Measurements from ENCODE around the gene PHF1. TPM values are rescaled to one million over a fixed set of nuclear protein-coding genes. Genes with fewer than 3 reads are reported as not detected.

The PHF1 gene
- total RNA-seq, 4 donors from 2014 or later, result 63.3 to 101 (median 83.3) TPM

DNA sequence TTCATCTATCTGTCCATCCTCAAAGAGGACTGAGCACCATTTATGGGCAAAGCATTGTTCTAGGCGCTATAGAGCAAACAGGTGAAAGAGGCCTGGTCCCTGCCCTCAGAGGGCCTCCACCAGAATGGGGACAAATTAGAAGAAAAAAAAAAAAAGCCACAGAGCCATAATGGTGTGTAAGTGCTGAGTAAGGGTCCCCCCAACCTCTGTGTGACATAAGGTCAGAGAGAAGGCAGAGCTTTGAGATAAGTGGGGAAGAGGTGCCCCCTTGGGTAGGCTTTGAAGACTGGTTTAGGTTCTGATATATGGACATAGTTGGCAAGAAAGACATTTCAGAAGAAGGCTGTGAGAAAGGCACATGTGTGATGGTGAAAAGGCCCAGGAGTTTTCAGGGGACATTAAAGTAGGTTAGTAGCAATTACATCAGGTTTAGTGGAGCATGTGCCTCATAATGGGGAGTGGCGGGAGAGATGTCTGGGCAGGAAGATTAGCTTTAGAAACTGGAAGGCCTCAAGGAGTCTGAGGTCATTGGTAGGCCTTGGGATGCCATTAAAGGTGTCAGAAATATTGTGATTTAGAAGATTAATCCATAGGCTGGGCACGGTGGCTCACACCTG lies 28.3 kb downstream of the PHF1 start:
- H3K4me3 ChIP-seq, result no peak overlapping the region
- no peaks in the 10 kb centered on the region for H3K4me1 ChIP-seq
- H3K36me3 ChIP-seq, result peaks cover 4 to 89% (median 11%) of the 10 kb centered on the region in 3 donors
- 94 to 96% methylated on average over 3 of the region's 3 CpGs for WGBS, 2 donors
- H3K27me3 ChIP-seq, result no peaks in the 10 kb centered on the region
- H3K27ac ChIP-seq, result no peak overlapping the region
- no peak for TF ChIP-seq EP300 (IDR thresholded peaks at IDR 0.05)
- TF ChIP-seq POLR2A (IDR thresholded peaks at IDR 0.05), result no peak
- TF ChIP-seq, protein P1, sequence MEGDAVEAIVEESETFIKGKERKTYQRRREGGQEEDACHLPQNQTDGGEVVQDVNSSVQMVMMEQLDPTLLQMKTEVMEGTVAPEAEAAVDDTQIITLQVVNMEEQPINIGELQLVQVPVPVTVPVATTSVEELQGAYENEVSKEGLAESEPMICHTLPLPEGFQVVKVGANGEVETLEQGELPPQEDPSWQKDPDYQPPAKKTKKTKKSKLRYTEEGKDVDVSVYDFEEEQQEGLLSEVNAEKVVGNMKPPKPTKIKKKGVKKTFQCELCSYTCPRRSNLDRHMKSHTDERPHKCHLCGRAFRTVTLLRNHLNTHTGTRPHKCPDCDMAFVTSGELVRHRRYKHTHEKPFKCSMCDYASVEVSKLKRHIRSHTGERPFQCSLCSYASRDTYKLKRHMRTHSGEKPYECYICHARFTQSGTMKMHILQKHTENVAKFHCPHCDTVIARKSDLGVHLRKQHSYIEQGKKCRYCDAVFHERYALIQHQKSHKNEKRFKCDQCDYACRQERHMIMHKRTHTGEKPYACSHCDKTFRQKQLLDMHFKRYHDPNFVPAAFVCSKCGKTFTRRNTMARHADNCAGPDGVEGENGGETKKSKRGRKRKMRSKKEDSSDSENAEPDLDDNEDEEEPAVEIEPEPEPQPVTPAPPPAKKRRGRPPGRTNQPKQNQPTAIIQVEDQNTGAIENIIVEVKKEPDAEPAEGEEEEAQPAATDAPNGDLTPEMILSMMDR (IDR thresholded peaks at IDR 0.05), result no peak
- H3K9me3 ChIP-seq, result no peaks in the 10 kb centered on the region
- DNase-seq (ENCODE audit: low spot score in 2 of 2), result no peak

DNA sequence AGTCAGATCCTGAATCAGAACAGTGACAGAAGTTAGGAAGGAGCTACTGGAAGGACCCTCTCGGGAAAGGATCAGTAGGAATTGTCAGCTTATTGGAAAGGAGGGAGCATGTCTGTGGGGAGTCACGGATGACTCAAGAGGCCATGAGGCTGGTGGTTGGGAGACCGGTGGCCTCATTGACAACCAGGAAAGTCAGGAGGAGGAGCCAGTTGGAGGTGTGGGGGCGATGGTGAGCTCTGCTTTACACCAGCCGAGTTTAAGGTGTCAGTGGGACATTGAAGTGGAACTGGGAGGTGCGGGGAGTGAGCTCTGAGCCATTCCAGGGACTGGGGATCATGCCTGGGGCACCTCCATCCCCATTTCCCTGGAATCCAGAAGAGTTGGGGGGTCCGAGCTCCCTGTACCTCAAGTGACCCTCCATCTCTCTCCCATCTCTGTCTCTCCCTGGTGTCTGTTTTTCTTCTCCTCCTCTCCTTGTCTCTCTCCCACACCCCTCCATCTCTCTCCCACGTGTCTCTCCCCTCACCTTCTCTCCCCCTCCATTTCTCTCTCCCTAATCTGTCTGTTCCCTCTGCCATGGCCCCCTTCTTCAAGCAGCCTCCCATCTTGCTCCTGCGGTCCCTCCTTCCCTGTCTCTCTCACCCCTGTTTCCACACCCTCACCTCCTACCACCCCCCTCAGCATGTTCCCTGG lies 29.3 kb downstream of the PHF1 start:
- TF ChIP-seq EP300 (IDR thresholded peaks at IDR 0.05) (no peak), POLR2A (IDR thresholded peaks at IDR 0.05) (no peak)
- TF ChIP-seq, protein P1 (IDR thresholded peaks at IDR 0.05), result no peak
- DNase-seq (ENCODE audit: low spot score in 2 of 2), result no peak
- WGBS, 2 donors, result 64 to 72% methylated on average over 9 of the region's 9 CpGs

DNA sequence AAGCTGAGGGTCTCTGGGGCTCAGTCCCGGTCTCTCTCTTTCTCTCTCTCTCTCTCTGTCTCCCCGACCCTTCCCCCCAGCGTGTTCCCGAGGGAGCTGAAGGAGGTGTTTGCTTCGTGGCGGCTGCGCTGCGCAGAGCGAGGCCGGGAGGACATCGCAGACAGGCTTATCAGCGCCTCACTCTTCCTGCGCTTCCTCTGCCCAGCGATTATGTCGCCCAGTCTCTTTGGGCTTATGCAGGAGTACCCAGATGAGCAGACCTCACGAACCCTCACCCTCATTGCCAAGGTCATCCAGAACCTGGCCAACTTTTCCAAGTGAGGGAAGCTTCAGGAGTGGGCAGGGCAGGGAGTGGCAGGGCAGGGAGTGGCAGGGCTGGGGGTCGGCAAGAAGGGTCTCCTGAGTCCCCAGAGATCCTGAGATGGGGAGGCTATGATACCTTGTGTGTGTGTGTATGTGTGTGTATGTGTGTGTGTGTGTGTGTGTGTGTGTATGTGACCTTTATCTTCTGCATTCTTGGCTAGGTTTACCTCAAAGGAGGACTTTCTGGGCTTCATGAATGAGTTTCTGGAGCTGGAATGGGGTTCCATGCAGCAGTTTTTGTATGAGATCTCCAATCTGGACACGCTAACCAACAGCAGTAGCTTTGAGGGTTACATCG lies 30.0 kb downstream of the PHF1 start:
- no peaks in the 10 kb centered on the region for H3K27me3 ChIP-seq
- no peaks in the 10 kb centered on the region for H3K9me3 ChIP-seq
- DNase-seq (ENCODE audit: low spot score in 2 of 2), result no peak
- WGBS, 2 donors, result 81 to 83% methylated on average over 19 of the region's 19 CpGs
- H3K36me3 ChIP-seq, result peaks cover 4 to 96% (median 4%) of the 10 kb centered on the region in 3 donors
- no peak overlapping the region for H3K27ac ChIP-seq
- TF ChIP-seq, protein P1 (IDR thresholded peaks at IDR 0.05), result no peak
- no peak for TF ChIP-seq EP300 (IDR thresholded peaks at IDR 0.05)
- no peak for TF ChIP-seq POLR2A (IDR thresholded peaks at IDR 0.05)
- H3K4me3 ChIP-seq, result no peak overlapping the region
- no peaks in the 10 kb centered on the region for H3K4me1 ChIP-seq

More for the DNA sequence above, 29.3 kb downstream of the PHF1 start:
- Histone ChIP-seq H3K27me3 (no peaks in the 10 kb centered on the region), H3K4me3 (no peak overlapping the region), H3K36me3 (peaks cover 4 to 97% (median 11%) of the 10 kb centered on the region in 3 donors), H3K4me1 (no peaks in the 10 kb centered on the region), H3K9me3 (no peaks in the 10 kb centered on the region), H3K27ac (no peak overlapping the region)

DNA sequence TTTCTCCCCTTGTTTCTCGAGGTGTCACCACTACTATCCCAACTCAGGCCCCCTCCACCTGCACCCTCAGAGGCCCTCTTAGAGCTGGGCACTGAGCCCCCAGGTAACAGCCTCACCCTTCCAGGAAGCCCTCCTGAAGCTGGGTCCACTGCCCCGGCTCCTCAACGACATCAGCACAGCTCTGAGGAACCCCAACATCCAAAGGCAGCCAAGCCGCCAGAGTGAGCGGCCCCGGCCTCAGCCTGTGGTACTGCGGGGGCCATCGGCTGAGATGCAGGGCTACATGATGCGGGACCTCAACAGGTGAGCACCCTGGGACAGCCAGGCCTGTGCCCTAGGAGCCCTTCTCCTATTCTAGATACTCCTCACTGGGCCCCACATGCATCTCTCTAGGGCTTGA lies 30.6 kb downstream of the PHF1 start:
- 83 to 93% methylated on average over 8 to 9 of the region's 9 CpGs for WGBS, 2 donors
- H3K27me3 ChIP-seq, result no peaks in the 10 kb centered on the region
- H3K36me3 ChIP-seq, result peaks cover 4 to 96% (median 4%) of the 10 kb centered on the region in 3 donors
- no peak for DNase-seq (ENCODE audit: low spot score in 2 of 2)
- TF ChIP-seq, protein P1 (IDR thresholded peaks at IDR 0.05), result no peak
- TF ChIP-seq EP300 (IDR thresholded peaks at IDR 0.05) (no peak), POLR2A (IDR thresholded peaks at IDR 0.05) (no peak)
- H3K4me3 ChIP-seq, result no peak overlapping the region
- H3K9me3 ChIP-seq, result no peaks in the 10 kb centered on the region
- H3K27ac ChIP-seq, result no peak overlapping the region
- H3K4me1 ChIP-seq, result no peaks in the 10 kb centered on the region

DNA sequence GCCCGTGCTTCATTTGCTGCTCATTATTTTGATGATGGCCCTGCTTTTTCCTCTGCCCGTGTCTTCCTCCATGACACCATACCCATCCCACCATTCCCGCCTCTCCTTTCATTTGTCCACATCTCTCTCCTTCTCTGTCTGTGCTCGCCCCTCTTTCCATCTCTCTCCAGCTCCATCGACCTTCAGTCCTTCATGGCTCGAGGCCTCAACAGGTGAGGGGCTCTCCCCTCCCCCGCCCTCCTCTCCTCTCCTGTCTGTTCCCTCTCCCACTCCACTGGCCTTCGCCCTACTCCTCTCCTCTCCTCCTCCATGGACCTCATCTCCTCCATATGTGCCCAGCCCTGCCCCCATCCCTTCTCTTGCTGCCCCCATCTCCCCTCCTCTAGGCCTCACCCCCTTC lies 31.5 kb downstream of the PHF1 start:
- no peak overlapping the region for H3K27ac ChIP-seq
- H3K36me3 ChIP-seq, result peaks cover 4 to 96% (median 4%) of the 10 kb centered on the region in 3 donors
- WGBS, 2 donors, result 85 to 91% methylated on average over 8 of the region's 8 CpGs
- H3K4me1 ChIP-seq, result no peaks in the 10 kb centered on the region
- TF ChIP-seq, protein P1 (IDR thresholded peaks at IDR 0.05), result no peak
- no peak for TF ChIP-seq EP300 (IDR thresholded peaks at IDR 0.05)
- TF ChIP-seq POLR2A (IDR thresholded peaks at IDR 0.05), result no peak
- H3K27me3 ChIP-seq, result no peaks in the 10 kb centered on the region
- no peak overlapping the region for H3K4me3 ChIP-seq
- no peak for DNase-seq (ENCODE audit: low spot score in 2 of 2)
- H3K9me3 ChIP-seq, result no peaks in the 10 kb centered on the region

All from tibial nerve (tissue), 4 donors.